Measurements from ENCODE around the gene MYO16. TPM values are rescaled to one million over a fixed set of nuclear protein-coding genes. Genes with fewer than 3 reads are reported as not detected.

MYO16 gene
- total RNA-seq (under 1 TPM in 3 of 4 donors, not detected in 1; 0.27 to 0.33 (median 0.28) TPM), polyA plus RNA-seq (under 1 TPM in 2 of 3 donors, not detected in 1; under 0.01 to 0.29 TPM)

DNA sequence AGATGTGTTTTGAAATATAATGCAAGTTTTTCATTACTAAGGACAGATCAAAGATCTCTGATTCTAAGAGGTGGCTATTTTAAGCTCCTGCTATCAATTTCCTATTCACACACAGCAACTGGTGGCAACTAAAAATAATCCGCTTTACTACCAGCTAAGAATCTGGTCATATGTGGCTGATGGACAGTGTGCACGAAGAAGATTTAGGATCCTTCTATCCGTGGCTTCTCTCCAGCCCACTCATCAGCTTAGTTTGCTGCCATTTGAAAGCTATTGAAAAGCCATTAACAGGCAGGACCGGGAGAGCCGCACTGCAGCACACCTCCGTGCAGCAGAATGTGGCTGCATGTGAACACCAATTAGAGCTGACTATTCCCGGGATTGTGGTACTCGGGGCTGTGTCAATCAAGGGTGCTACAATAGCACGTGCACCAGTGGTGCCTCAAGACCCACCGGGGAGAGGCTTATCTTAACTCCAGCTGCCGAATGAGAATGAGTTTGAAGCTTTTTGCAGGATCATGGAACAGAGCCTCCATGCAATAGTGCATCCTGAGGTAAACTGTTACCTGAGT, at the start of gene MYO16:
Gene MYO16 (plus strand): TSS at position 431 of the 572 bp plus-strand sequence. CDS start 234 bp downstream, outside the sequence.
- Histone ChIP-seq H3K4me1 (no peaks in the 10 kb centered on the region), H3K9me3 (peaks cover 0 to 5% (median 0%) of the 10 kb centered on the region in 4 donors), H3K27ac (no peak within 1 kb of the TSS), H3K4me3 (no peak within 1 kb of the TSS), H3K36me3 (no peaks in the 10 kb centered on the region), H3K27me3 (no peaks in the 10 kb centered on the region)
- DNase-seq, result no peak
- TF ChIP-seq POLR2A (IDR thresholded peaks at IDR 0.05) (no peak), EP300 (IDR thresholded peaks at IDR 0.05) (no peak), POLR2AphosphoS5 (IDR thresholded peaks at IDR 0.05) (no peak)
- TF ChIP-seq, protein P1, sequence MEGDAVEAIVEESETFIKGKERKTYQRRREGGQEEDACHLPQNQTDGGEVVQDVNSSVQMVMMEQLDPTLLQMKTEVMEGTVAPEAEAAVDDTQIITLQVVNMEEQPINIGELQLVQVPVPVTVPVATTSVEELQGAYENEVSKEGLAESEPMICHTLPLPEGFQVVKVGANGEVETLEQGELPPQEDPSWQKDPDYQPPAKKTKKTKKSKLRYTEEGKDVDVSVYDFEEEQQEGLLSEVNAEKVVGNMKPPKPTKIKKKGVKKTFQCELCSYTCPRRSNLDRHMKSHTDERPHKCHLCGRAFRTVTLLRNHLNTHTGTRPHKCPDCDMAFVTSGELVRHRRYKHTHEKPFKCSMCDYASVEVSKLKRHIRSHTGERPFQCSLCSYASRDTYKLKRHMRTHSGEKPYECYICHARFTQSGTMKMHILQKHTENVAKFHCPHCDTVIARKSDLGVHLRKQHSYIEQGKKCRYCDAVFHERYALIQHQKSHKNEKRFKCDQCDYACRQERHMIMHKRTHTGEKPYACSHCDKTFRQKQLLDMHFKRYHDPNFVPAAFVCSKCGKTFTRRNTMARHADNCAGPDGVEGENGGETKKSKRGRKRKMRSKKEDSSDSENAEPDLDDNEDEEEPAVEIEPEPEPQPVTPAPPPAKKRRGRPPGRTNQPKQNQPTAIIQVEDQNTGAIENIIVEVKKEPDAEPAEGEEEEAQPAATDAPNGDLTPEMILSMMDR (IDR thresholded peaks at IDR 0.05), result no peak
- WGBS, 2 donors, result 35 to 45% methylated on average over 11 of the region's 11 CpGs
- intact Hi-C loops (cut with DNase I), result no loop called here

GRCh38 chr13:108586826-108587225, 42.6 kb upstream of the MYO16 start:
- intact Hi-C loops (cut with DNase I), result no loop called here
- Histone ChIP-seq H3K9me3 (peaks cover 0 to 6% (median 3%) of the 10 kb centered on the region in 4 donors), H3K27me3 (no peaks in the 10 kb centered on the region), H3K36me3 (no peaks in the 10 kb centered on the region), H3K4me3 (no peak overlapping the region), H3K27ac (no peak overlapping the region), H3K4me1 (no peaks in the 10 kb centered on the region)
- 85 to 86% methylated on average over 3 of the region's 3 CpGs for WGBS, 2 donors
- no peak for DNase-seq
- TF ChIP-seq, protein P1 (IDR thresholded peaks at IDR 0.05), result no peak
- TF ChIP-seq EP300 (IDR thresholded peaks at IDR 0.05), result no peak
- TF ChIP-seq POLR2A (IDR thresholded peaks at IDR 0.05), result no peak
- TF ChIP-seq POLR2AphosphoS5 (IDR thresholded peaks at IDR 0.05), result no peak

DNA sequence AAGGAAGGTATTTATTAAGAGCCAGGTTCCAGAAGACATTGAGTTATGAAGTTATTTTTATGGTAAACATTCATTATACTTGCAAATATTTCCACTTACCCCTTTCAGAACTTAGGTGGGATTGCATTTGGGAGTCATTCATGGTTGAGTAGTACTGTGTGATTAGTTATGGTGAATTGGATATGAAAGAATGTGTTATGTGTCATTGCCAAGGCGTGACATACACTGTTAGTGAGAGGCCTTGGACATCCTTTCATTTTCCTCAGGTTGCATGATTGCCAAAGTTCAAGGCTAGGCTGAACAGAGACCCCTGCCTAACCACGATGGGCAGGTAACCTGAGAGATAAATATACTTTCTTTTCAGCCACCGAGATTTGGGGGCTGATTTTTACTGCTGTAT, 40.9 kb upstream of the MYO16 start:
- TF ChIP-seq EP300 (IDR thresholded peaks at IDR 0.05) (no peak), POLR2A (IDR thresholded peaks at IDR 0.05) (no peak), POLR2AphosphoS5 (IDR thresholded peaks at IDR 0.05) (no peak)
- TF ChIP-seq, protein P1 (IDR thresholded peaks at IDR 0.05), result no peak
- no peaks in the 10 kb centered on the region for H3K27me3 ChIP-seq
- H3K27ac ChIP-seq, result no peak overlapping the region
- no peaks in the 10 kb centered on the region for H3K4me1 ChIP-seq
- no peak overlapping the region for H3K4me3 ChIP-seq
- WGBS, 2 donors, result 48 to 80% methylated on average over 3 of the region's 3 CpGs
- intact Hi-C loops (cut with DNase I), result no loop called here
- H3K36me3 ChIP-seq, result no peaks in the 10 kb centered on the region
- H3K9me3 ChIP-seq, result peaks cover 0 to 6% (median 3%) of the 10 kb centered on the region in 4 donors
- DNase-seq, result no peak

- H3K4me1 ChIP-seq, result peaks cover 0 to 9% (median 5%) of the 10 kb centered on the region in 4 donors
- no peaks in the 10 kb centered on the region for H3K27me3 ChIP-seq
- H3K27ac ChIP-seq, result no peak overlapping the region
- H3K4me3 ChIP-seq, result no peak overlapping the region
- 10 to 29% methylated on average over 3 of the region's 3 CpGs for WGBS, 2 donors
- H3K9me3 ChIP-seq, result no peaks in the 10 kb centered on the region
- no peak for TF ChIP-seq EP300 (IDR thresholded peaks at IDR 0.05)
- no peak for TF ChIP-seq POLR2AphosphoS5 (IDR thresholded peaks at IDR 0.05)
- no peak for TF ChIP-seq POLR2A (IDR thresholded peaks at IDR 0.05)
- TF ChIP-seq, protein P1 (IDR thresholded peaks at IDR 0.05), result no peak
- no peaks in the 10 kb centered on the region for H3K36me3 ChIP-seq
- intact Hi-C loops (cut with DNase I), result no loop called here
- no peak for DNase-seq
These were observed 35.3 kb upstream of the MYO16 start for GRCh38 chr13:108594153-108594552.
